Measurements from ENCODE around the gene RARRES2.

DNA sequence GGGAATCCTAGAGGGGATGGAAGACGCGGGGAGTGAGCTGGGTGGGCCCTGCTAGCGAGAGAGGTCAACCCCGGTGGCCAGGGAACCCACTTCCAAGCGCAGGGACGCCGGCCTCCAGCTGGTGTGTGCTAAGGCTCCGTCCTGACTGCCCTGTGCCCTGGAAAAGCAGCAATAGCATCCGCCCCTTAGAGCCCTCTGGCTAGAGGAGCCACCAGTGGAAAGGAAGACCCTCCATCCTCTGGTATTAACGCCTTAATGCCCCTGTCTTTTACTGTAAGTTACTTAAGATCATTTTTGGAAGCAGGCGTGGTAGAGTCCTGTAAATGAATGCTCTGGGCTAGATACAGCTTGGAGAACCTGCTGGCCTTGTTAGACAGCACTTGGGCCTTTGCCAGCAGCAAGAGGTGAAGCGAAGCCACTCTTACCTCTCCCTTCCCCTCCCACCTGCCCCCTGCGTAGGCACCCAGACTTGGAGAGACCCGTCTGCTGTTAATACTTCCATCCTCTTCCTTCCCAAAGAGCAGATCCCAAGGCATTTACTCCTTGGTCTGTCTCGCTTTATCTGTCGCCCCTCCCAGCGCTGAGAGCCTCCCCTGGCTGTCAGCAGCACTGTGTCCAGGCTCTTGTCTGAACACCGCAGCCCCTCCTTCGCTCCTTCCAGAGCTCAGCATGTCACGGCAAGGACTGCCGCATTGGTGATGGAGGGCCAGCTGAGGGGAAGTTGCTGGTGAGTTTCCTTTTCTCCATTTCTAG is 31.8 kb upstream of the RARRES2 start:
- no peak for TF ChIP-seq RFX5 (IDR thresholded peaks at IDR 0.05; ENCODE audit: low read depth, low read length)
- TF ChIP-seq ELF4 (CRISPR knock-in tag; IDR thresholded peaks at IDR 0.05; ENCODE audit: borderline replicate concordance): no peak
- TF ChIP-seq SIN3B (IDR thresholded peaks at IDR 0.05; ENCODE audit: low read length): no peak
- 0 out of 4 replicates have a peak, but pooled peaks of 1 of the 2 experiments have one; percentile 18 for TF ChIP-seq POLR2A (IDR thresholded peaks at IDR 0.05; ENCODE audit: insufficient read depth in 1 of 2, low read depth in 2 of 2, low read length in 2 of 2)
- TF ChIP-seq EZH2 (conservative IDR thresholded peaks at IDR 0.05; ENCODE audit: low read depth, low read length): no peak
- TF ChIP-seq, protein P1, sequence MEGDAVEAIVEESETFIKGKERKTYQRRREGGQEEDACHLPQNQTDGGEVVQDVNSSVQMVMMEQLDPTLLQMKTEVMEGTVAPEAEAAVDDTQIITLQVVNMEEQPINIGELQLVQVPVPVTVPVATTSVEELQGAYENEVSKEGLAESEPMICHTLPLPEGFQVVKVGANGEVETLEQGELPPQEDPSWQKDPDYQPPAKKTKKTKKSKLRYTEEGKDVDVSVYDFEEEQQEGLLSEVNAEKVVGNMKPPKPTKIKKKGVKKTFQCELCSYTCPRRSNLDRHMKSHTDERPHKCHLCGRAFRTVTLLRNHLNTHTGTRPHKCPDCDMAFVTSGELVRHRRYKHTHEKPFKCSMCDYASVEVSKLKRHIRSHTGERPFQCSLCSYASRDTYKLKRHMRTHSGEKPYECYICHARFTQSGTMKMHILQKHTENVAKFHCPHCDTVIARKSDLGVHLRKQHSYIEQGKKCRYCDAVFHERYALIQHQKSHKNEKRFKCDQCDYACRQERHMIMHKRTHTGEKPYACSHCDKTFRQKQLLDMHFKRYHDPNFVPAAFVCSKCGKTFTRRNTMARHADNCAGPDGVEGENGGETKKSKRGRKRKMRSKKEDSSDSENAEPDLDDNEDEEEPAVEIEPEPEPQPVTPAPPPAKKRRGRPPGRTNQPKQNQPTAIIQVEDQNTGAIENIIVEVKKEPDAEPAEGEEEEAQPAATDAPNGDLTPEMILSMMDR (CRISPR knock-in tag; IDR thresholded peaks at IDR 0.05): no peak
- no peak for TF ChIP-seq FIP1L1 (IDR thresholded peaks at IDR 0.05; ENCODE audit: borderline replicate concordance, insufficient read depth, low read depth, low read length)
- no peak for TF ChIP-seq ZNF33B (CRISPR knock-in tag; IDR thresholded peaks at IDR 0.05)
- no peak for TF ChIP-seq MIER2 (CRISPR knock-in tag; IDR thresholded peaks at IDR 0.05)

Data from HepG2 (cell line).